Naive thymus-derived CD4-positive, alpha-beta T cell (primary cell): ENCODE results near the gene MICAL2. TPM values are rescaled to one million over a fixed set of nuclear protein-coding genes. Genes with fewer than 3 reads are reported as not detected.

Experiments
- ATAC-seq: fragments of 150-1000 bp; cut with Tn5 transposase; 2 replicates; pipeline ENCODE4 v1.10.0; 2021; ENCODE audit warnings: mild to moderate bottlenecking, moderate library complexity
- CTCF ChIA-PET: fragments of 350-600 bp; sonication (Branson Sonifier 250); formaldehyde crosslinking; loops from one replicate; lab custom pipeline; 2021; ENCODE audit warnings: antibody characterized with exemption; lab: Charles Lee
- POLR2A ChIA-PET: fragments of 350-600 bp; sonication (Branson Sonifier 250); formaldehyde crosslinking; loops from one replicate; lab custom pipeline; 2021; ENCODE audit warnings: antibody characterized with exemption, inconsistent platforms; lab: Charles Lee
- DNase-seq, 9 donors: peaks; one replicate each; pipeline versions ENCODE4 v3.0.0 to v3.0.0-alpha.2; 2020 to 2022; ENCODE audit warnings: mixed read lengths in 1 of 9
- H3K27ac ChIP-seq: one replicate; pipeline ENCODE4 v1.7.0; 2013; ENCODE audit warnings: mild to moderate bottlenecking, low read depth, low read length, moderate library complexity
- H3K27me3 ChIP-seq, 2 donors: one replicate each; pipeline ENCODE4 v1.7.0; 2013; ENCODE audit warnings: low read length in 2 of 2, mild to moderate bottlenecking in 2 of 2, moderate library complexity in 2 of 2; ENCODE audit not compliant: control insufficient read depth in 2 of 2, insufficient read depth in 2 of 2
- H3K36me3 ChIP-seq, 3 experiments: 1 replicate in 2 of 3; 2 replicates in 1 of 3; pipeline ENCODE4 v1.7.0; 2013; ENCODE audit warnings: low read length in 3 of 3, mild to moderate bottlenecking in 3 of 3, moderate library complexity in 1 of 3; ENCODE audit not compliant: insufficient read depth in 3 of 3, control insufficient read depth in 2 of 3
- H3K4me1 ChIP-seq, 2 donors: one replicate each; pipeline ENCODE4 v1.7.0; 2013; ENCODE audit warnings: low read length in 2 of 2, mild to moderate bottlenecking in 2 of 2, moderate library complexity in 1 of 2; ENCODE audit not compliant: control insufficient read depth in 2 of 2, insufficient read depth in 2 of 2
- H3K4me3 ChIP-seq: 2 replicates; pipeline ENCODE4 v1.7.0; 2013; ENCODE audit warnings: mild to moderate bottlenecking, low read length
- H3K9me3 ChIP-seq, 3 experiments: 1 replicate in 2 of 3; 2 replicates in 1 of 3; pipeline ENCODE4 v1.7.0; 2013; ENCODE audit warnings: low read length in 3 of 3; ENCODE audit not compliant: control insufficient read depth in 2 of 3
- H3K27ac Mint-ChIP-seq, 9 donors: one replicate each; pipeline ENCODE4 v1.8.0; 2020 to 2022; ENCODE audit warnings: mixed read lengths in 9 of 9, mild to moderate bottlenecking in 8 of 9, moderate library complexity in 5 of 9, inconsistent platforms in 2 of 9
- H3K27me3 Mint-ChIP-seq, 5 donors: one replicate each; pipeline ENCODE4 v1.8.0; 2021 to 2022; ENCODE audit warnings: mixed read lengths in 5 of 5, mild to moderate bottlenecking in 1 of 5
- H3K36me3 Mint-ChIP-seq, 5 donors: one replicate each; pipeline ENCODE4 v1.8.0; 2020 to 2022; ENCODE audit warnings: mixed read lengths in 5 of 5, mild to moderate bottlenecking in 3 of 5, inconsistent platforms in 1 of 5
- H3K4me1 Mint-ChIP-seq, 7 donors: one replicate each; pipeline ENCODE4 v1.8.0; 2020 to 2022; ENCODE audit warnings: mixed read lengths in 7 of 7, mild to moderate bottlenecking in 3 of 7, inconsistent platforms in 1 of 7
- H3K4me3 Mint-ChIP-seq, 10 donors: one replicate each; pipeline ENCODE4 v1.8.0; 2020 to 2022; ENCODE audit warnings: mild to moderate bottlenecking in 10 of 10, mixed read lengths in 10 of 10, moderate library complexity in 6 of 10, inconsistent platforms in 2 of 10
- H3K9me3 Mint-ChIP-seq, 11 donors: one replicate each; pipeline ENCODE4 v1.8.0; 2020 to 2022; ENCODE audit warnings: mixed read lengths in 11 of 11, mild to moderate bottlenecking in 4 of 11, inconsistent platforms in 1 of 11, moderate library complexity in 1 of 11
- intact Hi-C, 2 donors: fragments of 100-400 bp; cut with micrococcal nuclease; formaldehyde crosslinking; loops; one replicate each; pipeline ENCODE4 v1.15.1; 2023
- polyA plus RNA-seq, 2 donors: library from polyadenylated mRNA; unstranded; fragments of 300-500 nt; fragmentation: Illumina TruSeq; gene quantifications; one replicate each; pipeline ENCODE4 v1.2.3, GENCODE V29; 2021
- total RNA-seq, 6 experiments: library from RNA in 5 of 6; stranded (reverse) in 5 of 6; gene quantifications; 1 replicate in 5 of 6; 2 replicates in 1 of 6; pipeline ENCODE4 v1.2.3 and lab custom pipeline; 2021 to 2026

Gene MICAL2
- total and polyA plus RNA-seq, 7 experiments from 2014 or later, result 1.1 to 112 (median 7.6) TPM

GRCh38 chr11:12248330-12248729 lies 137.9 kb downstream of the MICAL2 start:
- peaks cover 0 to 6% (median 0%) of the 10 kb centered on the region in 5 donors for H3K36me3 Mint-ChIP-seq
- ATAC-seq, result no peak
- Histone ChIP-seq H3K4me3 (no peak overlapping the region), H3K27ac (no peak overlapping the region), H3K9me3 (no peaks in the 10 kb centered on the region), H3K4me1 (no peaks in the 10 kb centered on the region), H3K27me3 (no peaks in the 10 kb centered on the region), H3K36me3 (no peaks in the 10 kb centered on the region)
- ChIA-PET POLR2A (interaction anchor here (0.9 kb wide), 1 partner anchor 104 kb away, joined by 3 read pairs; no protein-coding TSS in a partner anchor), CTCF (no interaction called here)
- no peaks in the 10 kb centered on the region for H3K27me3 Mint-ChIP-seq
- H3K27ac Mint-ChIP-seq, result peak overlapping the region in 1 of 9 donors; percentile 42
- H3K4me3 Mint-ChIP-seq, result no peak overlapping the region
- H3K9me3 Mint-ChIP-seq, result no peaks in the 10 kb centered on the region
- intact Hi-C loops, result no loop called here
- DNase-seq, result no peak
- peaks cover 1 to 7% (median 3%) of the 10 kb centered on the region in 7 donors for H3K4me1 Mint-ChIP-seq

- H3K27ac Mint-ChIP-seq, result no peak overlapping the region
- no peaks in the 10 kb centered on the region for H3K27me3 Mint-ChIP-seq
- DNase-seq (no peak), ATAC-seq (no peak)
- intact Hi-C loops, result no loop called here
- no peaks in the 10 kb centered on the region for H3K4me1 Mint-ChIP-seq
- H3K36me3 Mint-ChIP-seq, result peaks cover 0 to 6% (median 0%) of the 10 kb centered on the region in 5 donors
- Histone ChIP-seq H3K4me1 (no peaks in the 10 kb centered on the region), H3K4me3 (no peak overlapping the region), H3K9me3 (no peaks in the 10 kb centered on the region), H3K27me3 (no peaks in the 10 kb centered on the region), H3K27ac (no peak overlapping the region), H3K36me3 (no peaks in the 10 kb centered on the region)
- CTCF ChIA-PET, result no interaction called here
- POLR2A ChIA-PET, result no interaction called here
- H3K4me3 Mint-ChIP-seq, result no peak overlapping the region
- no peaks in the 10 kb centered on the region for H3K9me3 Mint-ChIP-seq
Observed at GRCh38 chr11:12249590-12250260, 139.3 kb downstream of the MICAL2 start.

- Histone ChIP-seq H3K36me3 (no peaks in the 10 kb centered on the region), H3K9me3 (no peaks in the 10 kb centered on the region), H3K4me3 (no peak overlapping the region), H3K27me3 (no peaks in the 10 kb centered on the region), H3K27ac (no peak overlapping the region), H3K4me1 (no peaks in the 10 kb centered on the region)
- H3K27ac Mint-ChIP-seq, result no peak overlapping the region
- H3K4me1 Mint-ChIP-seq, result no peaks in the 10 kb centered on the region
- H3K27me3 Mint-ChIP-seq, result no peaks in the 10 kb centered on the region
- ChIA-PET POLR2A (no interaction called here), CTCF (interaction anchor here (1.0 to 1.6 kb wide), 2 partner anchors 9 to 16 kb away, joined by 3 to 4 read pairs; no protein-coding TSS in a partner anchor)
- intact Hi-C loops, result no loop called here
- DNase-seq (no peak), ATAC-seq (no peak)
- no peaks in the 10 kb centered on the region for H3K9me3 Mint-ChIP-seq
- H3K36me3 Mint-ChIP-seq, result peaks cover 0 to 6% (median 0%) of the 10 kb centered on the region in 5 donors
- H3K4me3 Mint-ChIP-seq, result no peak overlapping the region
Observed at GRCh38 chr11:12251666-12252560, 141.5 kb downstream of the MICAL2 start.

- POLR2A ChIA-PET, result no interaction called here
Observed at GRCh38 chr11:12253843-12254281, 143.5 kb downstream of the MICAL2 start.

GRCh38 chr11:12258451-12258850 lies 148.1 kb downstream of the MICAL2 start:
- Mint-ChIP-seq H3K36me3 (peaks cover 0 to 12% (median 5%) of the 10 kb centered on the region in 5 donors), H3K27me3 (no peaks in the 10 kb centered on the region), H3K4me1 (no peaks in the 10 kb centered on the region), H3K27ac (no peak overlapping the region), H3K9me3 (no peaks in the 10 kb centered on the region), H3K4me3 (no peak overlapping the region)
- ATAC-seq, result no peak
- Histone ChIP-seq H3K4me1 (no peaks in the 10 kb centered on the region), H3K4me3 (no peak overlapping the region), H3K27ac (no peak overlapping the region), H3K27me3 (no peaks in the 10 kb centered on the region), H3K36me3 (peaks cover 0 to 4% (median 0%) of the 10 kb centered on the region in 3 experiments), H3K9me3 (no peaks in the 10 kb centered on the region)
- intact Hi-C loops, result no loop called here
- ChIA-PET CTCF (no interaction called here), POLR2A (no interaction called here)
- DNase-seq, result no peak

More at GRCh38 chr11:12253843-12254281, 143.5 kb downstream of the MICAL2 start:
- CTCF ChIA-PET, result interaction anchor here (0.8 to 1.6 kb wide), 2 partner anchors 18 to 206 kb away, joined by 3 to 4 read pairs; no protein-coding TSS in a partner anchor
- H3K9me3 Mint-ChIP-seq, result no peaks in the 10 kb centered on the region
- H3K27ac ChIP-seq, result no peak overlapping the region
- intact Hi-C loops, result no loop called here
- no peak overlapping the region for H3K4me3 ChIP-seq
- no peaks in the 10 kb centered on the region for H3K4me1 ChIP-seq
- no peaks in the 10 kb centered on the region for H3K4me1 Mint-ChIP-seq
- DNase-seq (no peak), ATAC-seq (no peak)
- H3K36me3 ChIP-seq, result peaks cover 0 to 2% (median 0%) of the 10 kb centered on the region in 3 experiments
- no peak overlapping the region for H3K27ac Mint-ChIP-seq
- peaks cover 0 to 9% (median 0%) of the 10 kb centered on the region in 5 donors for H3K36me3 Mint-ChIP-seq
- no peaks in the 10 kb centered on the region for H3K9me3 ChIP-seq
- H3K27me3 ChIP-seq, result no peaks in the 10 kb centered on the region
- H3K27me3 Mint-ChIP-seq, result no peaks in the 10 kb centered on the region
- no peak overlapping the region for H3K4me3 Mint-ChIP-seq

GRCh38 chr11:12259956-12260355 lies 149.6 kb downstream of the MICAL2 start:
- Histone ChIP-seq H3K9me3 (no peaks in the 10 kb centered on the region), H3K4me3 (no peak overlapping the region), H3K4me1 (no peaks in the 10 kb centered on the region), H3K27me3 (no peaks in the 10 kb centered on the region), H3K27ac (no peak overlapping the region), H3K36me3 (peaks cover 0 to 4% (median 0%) of the 10 kb centered on the region in 3 experiments)
- Mint-ChIP-seq H3K9me3 (no peaks in the 10 kb centered on the region), H3K27me3 (no peaks in the 10 kb centered on the region), H3K4me1 (no peaks in the 10 kb centered on the region), H3K36me3 (peaks cover 0 to 12% (median 5%) of the 10 kb centered on the region in 5 donors), H3K27ac (no peak overlapping the region), H3K4me3 (no peak overlapping the region)
- CTCF ChIA-PET, result interaction anchor here (1.1 to 1.3 kb wide), 2 partner anchors 21 to 173 kb away, joined by 3 read pairs; no protein-coding TSS in a partner anchor
- intact Hi-C loops, result no loop called here
- no peak for ATAC-seq
- no peak for DNase-seq
- POLR2A ChIA-PET, result interaction anchor here (0.6 kb wide), 1 partner anchor 9 kb away, joined by 3 read pairs; no protein-coding TSS in a partner anchor
